Erythroblast (primary cell): ENCODE measurements around the gene ABCA1.

Experiments used
- GATA1 ChIP-seq: IDR thresholded peaks from 2 replicates; pipeline ENCODE4 v1.6.1; 2011; ENCODE audit warnings: low read depth, mild to moderate bottlenecking, control low read depth, low read length, moderate library complexity
- POLR2A ChIP-seq: IDR thresholded peaks from 2 replicates; pipeline ENCODE4 v1.6.1; 2011; ENCODE audit warnings: mild to moderate bottlenecking, low read length

DNA sequence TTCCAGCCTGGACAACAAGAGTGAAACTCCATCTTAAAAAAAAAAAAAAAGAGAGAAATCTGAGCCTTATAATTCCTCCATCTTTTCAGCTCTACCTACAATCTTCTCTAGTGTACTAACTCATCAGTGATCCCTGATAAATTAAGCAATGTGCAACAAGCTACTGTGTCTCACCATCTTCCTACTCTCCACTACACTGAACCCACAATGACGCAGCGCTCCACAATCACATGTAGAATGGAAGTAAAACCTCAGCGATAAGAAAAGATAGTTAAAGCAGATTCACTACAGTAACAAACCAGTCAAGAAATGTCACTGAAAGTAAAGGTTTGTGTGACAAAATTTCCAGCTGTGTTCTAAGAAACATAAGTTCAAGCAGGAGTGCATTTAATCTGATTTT, 13.5 kb downstream of the ABCA1 start:
- TF ChIP-seq POLR2A (no peak), GATA1 (no peak)
